Hepatocyte (in vitro differentiated cells): Measurements from ENCODE around the gene PHAF1. TPM values are rescaled to one million over a fixed set of nuclear protein-coding genes. Genes with fewer than 3 reads are reported as not detected.

Source experiments
- DNase-seq: peaks from one replicate; pipeline ENCODE4 v3.0.0-alpha.2; 2016; ENCODE audit warnings: low spot score
- H2AFZ ChIP-seq: fragments of 200-600 bp; sonication (generic); 2 replicates; pipeline ENCODE4 v1.6.0; 2016; ENCODE audit warnings: antibody characterized with exemption, mild to moderate bottlenecking
- H3K27ac ChIP-seq: fragments of 200-600 bp; sonication (generic); 2 replicates; pipeline ENCODE4 v1.5.1; 2016; ENCODE audit warnings: mild to moderate bottlenecking
- H3K27me3 ChIP-seq: fragments of 200-600 bp; sonication (generic); 2 replicates; pipeline ENCODE4 v1.6.1; 2016
- H3K36me3 ChIP-seq: fragments of 200-600 bp; sonication (generic); replicated peaks from 2 replicates; pipeline ENCODE4 v1.5.1; 2016; ENCODE audit warnings: low read depth; ENCODE audit not compliant: insufficient read depth
- H3K4me1 ChIP-seq: fragments of 200-600 bp; sonication (generic); 2 replicates; pipeline ENCODE4 v1.5.1; 2016; ENCODE audit warnings: mild to moderate bottlenecking, moderate library complexity; ENCODE audit not compliant: insufficient read depth
- H3K4me2 ChIP-seq: fragments of 200-600 bp; sonication (generic); 2 replicates; pipeline ENCODE4 v1.6.0; 2016
- H3K4me3 ChIP-seq: fragments of 200-600 bp; sonication (generic); 2 replicates; pipeline ENCODE4 v1.5.1; 2016; ENCODE audit warnings: mild to moderate bottlenecking
- H3K79me2 ChIP-seq: fragments of 200-600 bp; sonication (generic); 2 replicates; pipeline ENCODE4 v1.6.0; 2017; ENCODE audit warnings: mild to moderate bottlenecking
- H3K9me2 ChIP-seq: fragments of 200-600 bp; sonication (generic); replicated peaks from 2 replicates; pipeline ENCODE4 v1.6.0; 2017; ENCODE audit warnings: mild to moderate bottlenecking; ENCODE audit not compliant: insufficient read depth
- H3K9me3 ChIP-seq: fragments of 200-600 bp; sonication (generic); 2 replicates; pipeline ENCODE4 v1.5.1; 2016; ENCODE audit warnings: low read depth, mild to moderate bottlenecking
- H4K20me1 ChIP-seq: fragments of 200-600 bp; sonication (generic); 2 replicates; pipeline ENCODE4 v1.6.0; 2016; ENCODE audit warnings: mild to moderate bottlenecking; ENCODE audit not compliant: insufficient read depth, poor library complexity, severe bottlenecking
- EZH2 ChIP-seq: fragments of 200-600 bp; sonication (generic); IDR thresholded peaks from 2 replicates; pipeline ENCODE4 v1.6.1; 2016; ENCODE audit warnings: antibody characterized with exemption, mild to moderate bottlenecking, borderline replicate concordance
- EZH2phosphoT487 ChIP-seq: fragments of 200-600 bp; sonication (generic); IDR thresholded peaks from one replicate; pipeline ENCODE4 v1.6.1; 2018; ENCODE audit warnings: antibody characterized with exemption, mild to moderate bottlenecking, low read depth, moderate library complexity; ENCODE audit not compliant: unreplicated experiment, severe bottlenecking
- WGBS: methylation state at CpG from one replicate; pipeline ENCODE4 v1.1.6; 2016; ENCODE audit warnings: low lambda C conversion rate; ENCODE audit errors: missing lambda C conversion rate; 5-methylcytosine and 5-hydroxymethylcytosine counted together
- polyA plus RNA-seq: library from polyadenylated mRNA; unstranded; fragments of >200 nt; fragmentation: Nextera tagmentation; extraction: Ambion mirVana; gene quantifications from 2 replicates; pipeline ENCODE4 v1.2.1, GENCODE V29; 2016
- total RNA-seq: library from RNA; depleted of rRNA; stranded (reverse); fragments of >200 nt; gene quantifications from 2 replicates; pipeline ENCODE4 v1.2.3, GENCODE V29; 2014
- TF ChIP-seq, protein P1 (sequence below): fragments of 200-600 bp; sonication (generic); IDR thresholded peaks from 2 replicates; pipeline ENCODE4 v1.5.1; 2016; ENCODE audit warnings: antibody characterized with exemption, mild to moderate bottlenecking; ENCODE audit not compliant: poor library complexity

Gene PHAF1
- total and polyA plus RNA-seq, 2 experiments from 2014 or later, result 18.7 to 20.2 TPM

- Histone ChIP-seq H3K9me3 (no peaks in the 10 kb centered on the region), H3K9me2 (no peaks in the 10 kb centered on the region), H3K4me3 (no peak overlapping the region), H3K27me3 (peaks cover 70% of the 10 kb centered on the region), H4K20me1 (peaks cover 4% of the 10 kb centered on the region), H3K27ac (no peak overlapping the region), H3K4me2 (peak overlapping the region; percentile 90), H3K36me3 (no peaks in the 10 kb centered on the region), H3K4me1 (peaks cover 40% of the 10 kb centered on the region), H2AFZ (peak overlapping the region; percentile 28), H3K79me2 (no peaks in the 10 kb centered on the region)
- no peak for DNase-seq
- 4% methylated on average over 95 of the region's 99 CpGs for WGBS
- TF ChIP-seq EZH2 (peak; percentile 23), EZH2phosphoT487 (no peak)
Measured at GRCh38 chr16:67163164-67163998, 53.6 kb downstream of the PHAF1 start.

DNA sequence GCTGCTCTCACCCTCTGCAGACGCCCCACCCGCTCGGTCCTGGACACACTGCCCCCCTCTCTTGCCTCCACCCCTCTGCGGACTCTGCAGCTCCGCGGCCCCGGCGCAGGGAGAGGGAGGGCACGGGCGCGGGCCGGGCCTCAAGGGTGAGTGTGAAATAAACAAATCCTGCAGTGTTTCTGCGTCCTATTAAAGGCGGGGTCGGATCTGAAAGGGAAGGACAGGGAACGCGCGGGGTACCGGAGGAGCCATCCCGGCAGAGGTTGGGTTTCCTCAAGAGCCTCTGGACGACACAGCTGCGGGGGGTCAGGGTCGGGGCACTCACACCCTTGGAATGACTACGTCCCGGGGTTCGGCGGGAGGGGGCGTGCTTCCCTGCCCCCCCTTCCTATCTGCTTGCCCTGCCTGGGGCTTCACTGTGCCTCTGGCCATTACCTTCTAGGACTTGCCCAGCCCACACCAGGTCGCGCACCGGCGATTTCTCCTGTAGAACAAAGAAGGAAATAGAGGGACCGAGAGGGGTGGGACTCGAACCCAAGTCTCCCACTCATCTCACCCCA is 54.3 kb downstream of the PHAF1 start:
- Histone ChIP-seq H3K4me1 (peaks cover 38% of the 10 kb centered on the region), H3K27ac (no peak overlapping the region), H3K4me3 (no peak overlapping the region), H3K9me2 (no peaks in the 10 kb centered on the region), H3K36me3 (no peaks in the 10 kb centered on the region), H4K20me1 (peaks cover 4% of the 10 kb centered on the region), H2AFZ (no peak overlapping the region), H3K79me2 (no peaks in the 10 kb centered on the region), H3K27me3 (peaks cover 75% of the 10 kb centered on the region), H3K9me3 (no peaks in the 10 kb centered on the region), H3K4me2 (peak overlapping the region; percentile 90)
- WGBS, result 2% methylated on average over 27 of the region's 34 CpGs
- no peak for DNase-seq
- TF ChIP-seq EZH2phosphoT487 (no peak), EZH2 (peak; percentile 6)

DNA sequence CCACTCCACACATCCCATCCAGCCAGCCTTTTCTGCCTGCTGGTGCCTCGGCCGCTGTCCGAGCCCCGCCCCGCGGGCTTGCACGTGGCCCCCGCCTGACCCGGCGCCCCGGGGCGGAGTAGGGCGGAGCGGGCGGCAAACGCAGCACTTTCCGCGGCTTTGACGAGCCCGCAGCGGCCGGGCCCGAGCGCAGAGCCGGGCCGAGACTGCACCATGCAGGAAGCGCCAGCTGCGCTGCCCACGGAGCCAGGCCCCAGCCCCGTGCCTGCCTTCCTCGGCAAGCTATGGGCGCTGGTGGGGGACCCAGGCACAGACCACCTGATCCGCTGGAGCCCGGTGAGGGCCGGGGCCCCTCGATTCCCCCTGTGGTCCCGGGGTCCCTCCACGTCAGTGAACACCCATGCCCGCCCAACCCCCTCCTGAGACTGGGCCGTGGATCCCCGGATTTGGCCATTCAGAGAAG is 54.9 kb downstream of the PHAF1 start, which contains the start of gene HSF4:
TSS of gene HSF4 (plus strand) at position 147 of the 463 bp plus-strand sequence. CDS start at position 214, 67 bp downstream.
- no peaks in the 10 kb centered on the region for H3K36me3 ChIP-seq
- H3K27ac ChIP-seq, result no peak within 1 kb of the TSS

More for the DNA sequence above, 54.9 kb downstream of the PHAF1 start, which contains the start of gene HSF4:
- Histone ChIP-seq H3K4me3 (no peak within 1 kb of the TSS), H3K79me2 (no peaks in the 10 kb centered on the region), H2AFZ (peak within 1 kb of the TSS; percentile 26), H3K4me2 (peak within 1 kb of the TSS; percentile 90), H4K20me1 (peaks cover 4% of the 10 kb centered on the region), H3K27me3 (peaks cover 75% of the 10 kb centered on the region), H3K4me1 (peaks cover 41% of the 10 kb centered on the region), H3K9me2 (no peaks in the 10 kb centered on the region), H3K9me3 (no peaks in the 10 kb centered on the region)
- TF ChIP-seq, protein P1, sequence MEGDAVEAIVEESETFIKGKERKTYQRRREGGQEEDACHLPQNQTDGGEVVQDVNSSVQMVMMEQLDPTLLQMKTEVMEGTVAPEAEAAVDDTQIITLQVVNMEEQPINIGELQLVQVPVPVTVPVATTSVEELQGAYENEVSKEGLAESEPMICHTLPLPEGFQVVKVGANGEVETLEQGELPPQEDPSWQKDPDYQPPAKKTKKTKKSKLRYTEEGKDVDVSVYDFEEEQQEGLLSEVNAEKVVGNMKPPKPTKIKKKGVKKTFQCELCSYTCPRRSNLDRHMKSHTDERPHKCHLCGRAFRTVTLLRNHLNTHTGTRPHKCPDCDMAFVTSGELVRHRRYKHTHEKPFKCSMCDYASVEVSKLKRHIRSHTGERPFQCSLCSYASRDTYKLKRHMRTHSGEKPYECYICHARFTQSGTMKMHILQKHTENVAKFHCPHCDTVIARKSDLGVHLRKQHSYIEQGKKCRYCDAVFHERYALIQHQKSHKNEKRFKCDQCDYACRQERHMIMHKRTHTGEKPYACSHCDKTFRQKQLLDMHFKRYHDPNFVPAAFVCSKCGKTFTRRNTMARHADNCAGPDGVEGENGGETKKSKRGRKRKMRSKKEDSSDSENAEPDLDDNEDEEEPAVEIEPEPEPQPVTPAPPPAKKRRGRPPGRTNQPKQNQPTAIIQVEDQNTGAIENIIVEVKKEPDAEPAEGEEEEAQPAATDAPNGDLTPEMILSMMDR, result no peak
- TF ChIP-seq EZH2, result peak; percentile 40
- TF ChIP-seq EZH2phosphoT487, result peak; percentile 52
- 4% methylated on average over 40 of the region's 41 CpGs for WGBS
- DNase-seq, result peak; percentile 59
